Prostate gland (tissue), 2 donors: Measurements from ENCODE around the gene EXOC2. TPM values are rescaled to one million over a fixed set of nuclear protein-coding genes. Genes with fewer than 3 reads are reported as not detected.

Source experiments
- DNase-seq: peaks from one replicate; pipeline ENCODE4 v3.0.0-alpha.2; 2019; ENCODE audit warnings: low spot score
- H3K27ac ChIP-seq, 2 donors: fragments of 200-600 bp; sonication (generic); 2 replicates each; pipeline ENCODE4 v1.5.1; 2017 to 2019
- H3K27me3 ChIP-seq: fragments of 200-600 bp; sonication (generic); replicated peaks from 2 replicates; pipeline ENCODE4 v1.5.1; 2019; ENCODE audit not compliant: insufficient read depth
- H3K36me3 ChIP-seq, 2 donors: fragments of 200-600 bp; sonication (generic); 1 replicate in 1 of 2; 2 replicates in 1 of 2; pipeline versions ENCODE4 v1.5.1 to v1.8.1; 2017 to 2019
- H3K4me1 ChIP-seq: fragments of 200-600 bp; sonication (generic); replicated peaks from 2 replicates; pipeline ENCODE4 v1.5.1; 2019
- H3K4me3 ChIP-seq, 2 donors: fragments of 200-600 bp; sonication (generic); 2 replicates each; pipeline ENCODE4 v1.5.1; 2017 to 2019
- H3K9me3 ChIP-seq: fragments of 200-600 bp; sonication (generic); 2 replicates; pipeline ENCODE4 v1.5.1; 2017
- POLR2A ChIP-seq: fragments of 450-650 bp; IDR thresholded peaks from one replicate; pipeline ENCODE4 v1.6.1; 2016; ENCODE audit warnings: antibody characterized with exemption, mild to moderate bottlenecking
- POLR2AphosphoS5 ChIP-seq: sonication (generic); formaldehyde crosslinking; IDR thresholded peaks from one replicate; pipeline ENCODE4 v1.6.1; 2017; ENCODE audit warnings: antibody characterized with exemption
- WGBS: methylation state at CpG from one replicate; pipeline ENCODE4 v1.1.5; 2018; 5-methylcytosine and 5-hydroxymethylcytosine counted together
- intact Hi-C: fragments of 100-400 bp; cut with DNase I; formaldehyde crosslinking; loops from one replicate; pipeline ENCODE4 v1.14.2; 2022
- total RNA-seq, 2 donors: library from RNA; depleted of rRNA; stranded (reverse); fragments of >200 nt; gene quantifications; one replicate each; pipeline ENCODE4 v1.1.0, GENCODE V29; 2016
- TF ChIP-seq, protein P1 (sequence below), 4 experiments: fragments of 200-600 bp in 2 of 4; fragments of 450-650 bp in 2 of 4; sonication (generic) in 2 of 4; IDR thresholded peaks; 1 replicate in 3 of 4; 2 replicates in 1 of 4; pipeline ENCODE4 v1.5.1; 2016 to 2019; ENCODE audit warnings: antibody characterized with exemption in 4 of 4, mild to moderate bottlenecking in 2 of 4, moderate library complexity in 2 of 4

Gene EXOC2
- total RNA-seq, 2 donors from 2014 or later, result 18.2 to 30.8 TPM

GRCh38 chr6:558089-558488 is 134.8 kb downstream of the EXOC2 start:
- DNase-seq, result no peak
- H3K9me3 ChIP-seq, result no peaks in the 10 kb centered on the region
- intact Hi-C loops, result no loop called here
- H3K27ac ChIP-seq, result no peak overlapping the region
- no peak for TF ChIP-seq POLR2AphosphoS5
- TF ChIP-seq, protein P1, sequence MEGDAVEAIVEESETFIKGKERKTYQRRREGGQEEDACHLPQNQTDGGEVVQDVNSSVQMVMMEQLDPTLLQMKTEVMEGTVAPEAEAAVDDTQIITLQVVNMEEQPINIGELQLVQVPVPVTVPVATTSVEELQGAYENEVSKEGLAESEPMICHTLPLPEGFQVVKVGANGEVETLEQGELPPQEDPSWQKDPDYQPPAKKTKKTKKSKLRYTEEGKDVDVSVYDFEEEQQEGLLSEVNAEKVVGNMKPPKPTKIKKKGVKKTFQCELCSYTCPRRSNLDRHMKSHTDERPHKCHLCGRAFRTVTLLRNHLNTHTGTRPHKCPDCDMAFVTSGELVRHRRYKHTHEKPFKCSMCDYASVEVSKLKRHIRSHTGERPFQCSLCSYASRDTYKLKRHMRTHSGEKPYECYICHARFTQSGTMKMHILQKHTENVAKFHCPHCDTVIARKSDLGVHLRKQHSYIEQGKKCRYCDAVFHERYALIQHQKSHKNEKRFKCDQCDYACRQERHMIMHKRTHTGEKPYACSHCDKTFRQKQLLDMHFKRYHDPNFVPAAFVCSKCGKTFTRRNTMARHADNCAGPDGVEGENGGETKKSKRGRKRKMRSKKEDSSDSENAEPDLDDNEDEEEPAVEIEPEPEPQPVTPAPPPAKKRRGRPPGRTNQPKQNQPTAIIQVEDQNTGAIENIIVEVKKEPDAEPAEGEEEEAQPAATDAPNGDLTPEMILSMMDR (IDR thresholded peaks at IDR 0.05), result no peak
- no peak for TF ChIP-seq POLR2A
- no peak overlapping the region for H3K4me3 ChIP-seq
- no peaks in the 10 kb centered on the region for H3K4me1 ChIP-seq
- no peaks in the 10 kb centered on the region for H3K36me3 ChIP-seq
- no peaks in the 10 kb centered on the region for H3K27me3 ChIP-seq

GRCh38 chr6:551829-552350 is 141.0 kb downstream of the EXOC2 start:
- 92% methylated on average over 12 of the region's 12 CpGs for WGBS
- no peak overlapping the region for H3K27ac ChIP-seq

GRCh38 chr6:551405-551804 is 141.5 kb downstream of the EXOC2 start:
- no peaks in the 10 kb centered on the region for H3K36me3 ChIP-seq
- 80% methylated on average over 4 of the region's 4 CpGs for WGBS
- H3K27me3 ChIP-seq, result no peaks in the 10 kb centered on the region
- no peak overlapping the region for H3K27ac ChIP-seq
- TF ChIP-seq POLR2A (no peak), POLR2AphosphoS5 (no peak)
- TF ChIP-seq, protein P1 (IDR thresholded peaks at IDR 0.05), result no peak
- no peaks in the 10 kb centered on the region for H3K9me3 ChIP-seq
- DNase-seq, result no peak
- intact Hi-C loops, result no loop called here
- H3K4me3 ChIP-seq, result no peak overlapping the region
- no peaks in the 10 kb centered on the region for H3K4me1 ChIP-seq

More at GRCh38 chr6:551829-552350, 141.0 kb downstream of the EXOC2 start:
- intact Hi-C loops, result no loop called here
- no peak for TF ChIP-seq POLR2A
- TF ChIP-seq, protein P1 (IDR thresholded peaks at IDR 0.05), result no peak
- no peak for TF ChIP-seq POLR2AphosphoS5
- Histone ChIP-seq H3K36me3 (no peaks in the 10 kb centered on the region), H3K4me1 (no peaks in the 10 kb centered on the region), H3K27me3 (no peaks in the 10 kb centered on the region), H3K4me3 (no peak overlapping the region), H3K9me3 (no peaks in the 10 kb centered on the region)
- DNase-seq, result no peak

DNA sequence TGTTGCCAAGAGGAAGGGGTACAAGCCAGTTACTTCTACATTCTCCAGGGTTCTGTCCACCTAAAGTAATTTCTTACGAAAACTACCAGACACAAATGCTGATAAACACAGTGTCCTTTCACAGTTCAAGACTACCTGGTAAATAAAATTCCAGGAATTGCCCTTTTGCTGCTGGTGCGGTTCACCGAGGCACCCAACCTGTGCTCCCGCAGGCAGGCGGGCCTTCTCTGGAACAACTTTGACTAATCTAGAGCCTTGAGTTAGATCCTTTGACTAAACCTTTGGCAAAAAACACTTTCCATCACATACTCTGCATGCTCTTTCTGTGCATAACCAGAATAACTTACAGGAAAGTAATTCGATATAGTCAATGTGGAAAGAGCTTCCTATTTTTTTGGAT is 143.0 kb downstream of the EXOC2 start:
- Histone ChIP-seq H3K36me3 (no peaks in the 10 kb centered on the region), H3K9me3 (no peaks in the 10 kb centered on the region), H3K4me3 (no peak overlapping the region), H3K4me1 (no peaks in the 10 kb centered on the region), H3K27me3 (no peaks in the 10 kb centered on the region), H3K27ac (no peak overlapping the region)
- no peak for DNase-seq
- intact Hi-C loops, result no loop called here
- TF ChIP-seq POLR2AphosphoS5, result no peak
- WGBS, result 95% methylated on average over 6 of the region's 6 CpGs

- intact Hi-C loops, result no loop called here
- 91% methylated on average over 6 of the region's 6 CpGs for WGBS
- H3K36me3 ChIP-seq, result no peaks in the 10 kb centered on the region
These were observed 144.4 kb downstream of the EXOC2 start for GRCh38 chr6:548517-548916.

More at GRCh38 chr6:548517-548916, 144.4 kb downstream of the EXOC2 start:
- Histone ChIP-seq H3K9me3 (no peaks in the 10 kb centered on the region), H3K27me3 (no peaks in the 10 kb centered on the region), H3K27ac (no peak overlapping the region), H3K4me1 (no peaks in the 10 kb centered on the region), H3K4me3 (no peak overlapping the region)
- DNase-seq, result no peak
- TF ChIP-seq POLR2AphosphoS5, result no peak
- TF ChIP-seq POLR2A, result no peak
- TF ChIP-seq, protein P1 (IDR thresholded peaks at IDR 0.05), result no peak
